Spleen (tissue), 7 donors: ENCODE data around the gene ZNF502.

ENCODE experiments used
- CTCF ChIP-seq, 11 experiments: fragments of 200-600 bp in 7 of 11; fragments of 450-650 bp in 4 of 11; sonication (generic) in 4 of 11; IDR thresholded peaks in 8 of 11; conservative IDR thresholded peaks in 3 of 11; 1 replicate in 7 of 11; 2 replicates in 4 of 11; pipeline versions ENCODE4 v1.4.0 to v1.8.0; 2016 to 2021; ENCODE audit warnings: antibody characterized with exemption in 11 of 11, inconsistent platforms in 4 of 11, mild to moderate bottlenecking in 1 of 11
- POLR2A ChIP-seq, 3 donors: fragments of 450-650 bp; IDR thresholded peaks; one replicate each; pipeline ENCODE4 v1.5.1; 2017; ENCODE audit warnings: antibody characterized with exemption in 3 of 3, mild to moderate bottlenecking in 1 of 3
- donor health status: DM: no; HTN: no; CAD: no; lungs with moderate emphysema.
- donor health status: DM: no; HTN: no; CAD: no.
- donor health status: DM: no; HTN: no; CAD: no.

GRCh38 chr3:44734646-44735168 is 22.2 kb downstream of the ZNF502 start:
- no peak for TF ChIP-seq CTCF (IDR thresholded peaks at IDR 0.05 in 8 of 11, conservative IDR thresholded peaks at IDR 0.05 in 3 of 11)
- TF ChIP-seq POLR2A (IDR thresholded peaks at IDR 0.05) = no peak
